ENCODE data around the gene CDH11.

The CDH11 gene

DNA sequence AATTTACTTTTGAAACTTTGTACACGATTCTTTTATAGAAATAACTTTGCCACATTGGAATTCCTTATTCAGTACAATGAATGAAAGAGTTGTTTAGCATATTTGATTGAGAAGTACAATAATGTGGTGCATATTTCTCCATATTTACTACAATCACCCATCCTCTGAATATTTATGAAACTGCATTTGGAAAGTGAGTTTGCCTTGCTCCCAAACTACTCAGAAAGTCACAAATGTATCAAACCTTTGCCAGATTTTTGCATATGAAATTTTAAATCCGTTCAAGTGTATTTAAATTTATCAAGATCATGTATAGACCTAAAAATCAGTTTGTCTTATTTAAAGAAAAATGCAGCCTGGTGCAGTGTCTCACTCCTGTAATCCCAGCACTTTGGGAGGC lies 148.7 kb downstream of the CDH11 start:
- DNase-seq = no peak

DNA sequence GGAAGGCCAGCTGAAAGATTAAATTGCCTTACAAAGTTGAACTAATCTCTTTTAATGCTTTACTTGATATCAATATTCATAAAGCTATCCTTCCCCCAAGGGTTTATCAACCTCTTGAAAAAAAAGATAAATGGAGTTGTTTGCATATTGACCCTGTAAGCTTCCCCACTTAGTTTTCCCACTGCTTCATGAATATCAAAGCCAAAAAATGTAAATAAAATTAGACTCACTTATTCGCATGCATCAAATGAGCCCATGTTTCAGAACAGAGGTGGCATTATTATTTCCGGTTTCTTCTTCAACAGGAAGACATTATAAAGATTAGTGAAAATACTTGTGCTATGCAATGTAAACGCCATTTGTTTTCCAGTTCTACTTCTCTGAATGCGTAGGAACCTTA lies 150.7 kb downstream of the CDH11 start:
- DNase-seq = no peak

DNA sequence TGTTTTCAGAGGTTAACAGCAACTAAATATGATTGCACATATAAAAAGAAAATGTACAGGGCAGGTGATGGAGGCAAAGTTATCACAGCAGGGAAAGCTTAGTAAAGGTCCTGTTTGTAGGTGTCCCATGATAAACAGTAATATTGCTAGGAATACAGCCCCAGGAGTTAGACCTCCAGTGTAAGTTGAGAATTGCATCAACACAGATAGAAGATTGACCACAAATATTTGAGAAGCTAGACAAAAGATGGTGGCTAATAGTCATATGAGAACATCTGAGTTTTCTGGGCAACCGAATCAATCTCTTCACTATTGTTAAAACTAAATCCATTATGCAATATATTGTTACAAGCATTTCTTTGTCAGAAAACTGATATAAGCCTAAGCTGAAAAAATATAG lies 152.6 kb downstream of the CDH11 start:
- no peak for DNase-seq

DNA sequence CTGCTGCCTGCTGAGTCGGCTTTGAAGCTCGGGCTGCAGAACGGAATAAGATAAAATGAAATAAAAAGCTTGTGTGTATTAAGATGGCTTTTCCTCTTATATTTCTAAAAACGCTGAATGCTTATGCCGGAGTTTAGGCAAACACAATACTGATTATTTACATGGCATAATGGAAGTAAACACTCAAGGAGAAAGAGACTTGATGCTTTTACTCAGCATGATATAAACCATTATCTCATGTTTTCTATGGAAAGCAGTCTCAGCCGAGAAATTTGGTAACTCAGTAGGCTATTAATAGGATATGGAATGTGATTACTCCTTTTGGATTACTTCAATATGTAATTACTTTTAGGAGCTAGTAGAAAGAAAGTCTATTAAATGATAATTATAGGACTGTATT lies 153.3 kb downstream of the CDH11 start:
- DNase-seq = no peak

DNA sequence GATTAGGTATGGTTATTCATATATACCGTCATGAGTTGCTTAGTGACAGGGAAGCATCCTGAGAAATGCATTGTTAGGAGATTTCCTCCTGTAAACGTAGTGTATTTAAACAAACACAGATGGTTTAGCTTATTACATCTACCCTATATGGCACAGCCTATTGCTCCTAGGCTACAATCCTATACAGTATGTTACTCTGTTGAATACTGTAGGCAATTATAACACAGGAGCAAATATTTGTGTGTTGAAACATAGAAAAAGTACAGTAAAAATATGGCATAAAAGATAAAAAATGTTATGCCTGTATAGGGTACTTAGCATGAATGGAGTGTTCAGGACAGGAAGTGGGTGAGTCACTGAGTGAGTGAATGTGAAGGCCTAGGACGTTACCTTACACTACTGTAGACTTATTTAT lies 157.7 kb downstream of the CDH11 start:
- DNase-seq = no peak

DNA sequence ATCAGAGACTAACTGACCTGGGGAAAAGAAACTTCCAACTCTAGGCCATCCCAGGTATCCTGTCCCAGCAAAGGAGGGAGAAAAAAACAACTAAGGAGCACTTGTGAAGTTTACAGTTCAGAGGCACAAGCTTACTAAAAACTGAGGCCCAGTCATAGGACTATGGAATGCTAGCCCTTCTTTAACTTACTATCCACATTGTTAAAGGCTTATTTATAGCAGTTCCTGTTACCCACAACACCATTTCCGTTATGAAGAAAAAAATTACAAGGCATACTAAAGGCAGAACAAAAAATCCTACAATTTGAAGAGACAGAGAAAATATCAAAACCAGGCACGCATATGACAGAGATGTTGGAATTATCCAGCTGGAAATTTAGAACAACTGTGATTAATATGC lies 159.1 kb downstream of the CDH11 start:
- no peak for DNase-seq

DNA sequence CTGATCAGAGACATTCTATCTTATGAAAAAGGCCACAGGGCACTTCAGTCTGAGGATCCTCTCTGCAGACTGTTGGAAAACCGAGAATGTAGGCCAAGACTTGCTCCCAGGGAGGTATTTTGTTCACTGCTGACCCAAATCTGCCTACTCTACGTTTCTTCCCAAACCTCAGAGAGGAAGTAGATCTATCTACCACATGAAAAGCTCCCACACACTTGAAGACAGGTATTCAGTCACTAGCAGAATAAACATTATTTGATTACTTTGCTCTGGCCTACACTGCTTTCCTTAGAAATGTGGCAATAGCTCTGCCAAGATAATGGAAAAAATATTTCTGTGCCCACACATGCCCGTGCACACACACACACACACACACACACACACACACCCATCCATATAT lies 164.6 kb downstream of the CDH11 start:
- DNase-seq = no peak

DNA sequence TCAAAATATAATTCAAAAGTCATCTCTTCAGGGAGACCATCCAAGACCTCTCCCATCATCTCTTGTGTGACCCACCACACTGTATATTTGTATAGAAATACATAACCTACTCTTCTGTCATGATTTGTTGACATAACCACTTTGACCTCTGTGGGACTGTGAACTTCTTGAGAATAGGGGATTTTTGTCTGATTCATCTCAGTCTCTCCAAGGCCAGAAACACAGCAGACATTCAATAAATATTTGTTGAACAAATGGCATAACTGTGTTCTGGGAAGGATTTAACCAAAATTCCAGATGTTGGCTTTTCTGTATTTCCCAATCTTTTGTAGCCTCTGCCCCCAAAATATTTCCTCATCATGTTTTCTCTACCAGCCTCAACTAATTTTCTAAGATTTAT lies 169.7 kb downstream of the CDH11 start:
- DNase-seq = no peak

DNA sequence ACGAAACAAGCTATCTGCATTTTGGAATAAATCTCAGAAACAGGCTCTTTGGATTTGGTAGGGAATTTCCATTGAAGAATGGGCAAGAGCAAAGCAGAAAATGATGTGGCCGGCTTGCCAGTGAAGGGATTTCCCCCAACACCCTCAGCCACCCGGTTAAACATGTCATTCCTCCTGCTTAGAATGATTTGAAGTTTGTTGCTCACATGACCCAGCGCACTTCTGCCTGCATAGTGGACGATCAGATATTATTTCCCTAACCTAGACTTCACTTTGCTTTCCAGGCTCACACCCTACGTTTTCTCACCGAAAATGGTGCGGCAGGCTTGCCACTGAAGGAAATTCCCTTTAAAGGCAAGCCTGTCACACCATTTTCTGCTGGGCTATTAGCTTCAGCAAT lies 170.7 kb downstream of the CDH11 start:
- DNase-seq = no peak

DNA sequence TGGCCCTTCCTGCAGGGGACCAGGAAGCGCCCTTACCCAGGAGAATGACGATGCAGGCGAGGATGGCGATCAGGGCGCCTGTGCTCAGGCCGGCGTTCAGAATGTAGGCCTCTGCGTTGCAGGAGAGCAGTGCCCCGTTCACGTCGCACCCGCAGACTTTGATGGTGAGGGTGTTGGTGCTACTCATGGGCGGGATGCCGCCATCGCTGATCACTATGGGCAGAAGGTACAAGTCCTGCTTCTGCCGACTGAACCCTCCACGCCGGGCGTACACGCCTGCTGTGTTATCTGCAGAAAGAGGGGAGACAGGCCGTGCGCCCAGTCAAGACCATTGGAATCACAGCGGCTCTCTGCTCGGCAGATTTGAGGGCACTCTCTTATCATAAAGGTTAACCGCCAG lies 171.1 kb downstream of the CDH11 start:
- DNase-seq = no peak

DNA sequence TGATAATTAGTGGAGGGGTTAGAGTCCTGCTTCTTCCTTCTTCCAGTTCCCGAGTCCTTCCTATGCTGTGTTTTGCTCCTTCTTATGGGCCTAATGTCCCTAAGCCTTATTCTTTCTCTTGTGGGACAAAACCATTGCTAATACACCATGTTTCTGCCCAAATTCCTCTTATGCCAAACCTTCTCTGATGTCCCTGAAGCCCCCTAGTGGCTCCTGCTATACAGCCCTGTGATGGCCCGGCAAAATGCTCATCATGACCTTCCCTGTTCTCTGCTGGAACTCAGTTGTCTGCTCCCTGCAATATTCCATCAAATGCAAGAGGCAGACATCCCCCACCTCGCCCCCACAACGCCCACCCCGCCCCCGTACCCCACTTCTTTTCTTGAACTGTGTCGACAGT lies 171.6 kb downstream of the CDH11 start:
- no peak for DNase-seq

DNA sequence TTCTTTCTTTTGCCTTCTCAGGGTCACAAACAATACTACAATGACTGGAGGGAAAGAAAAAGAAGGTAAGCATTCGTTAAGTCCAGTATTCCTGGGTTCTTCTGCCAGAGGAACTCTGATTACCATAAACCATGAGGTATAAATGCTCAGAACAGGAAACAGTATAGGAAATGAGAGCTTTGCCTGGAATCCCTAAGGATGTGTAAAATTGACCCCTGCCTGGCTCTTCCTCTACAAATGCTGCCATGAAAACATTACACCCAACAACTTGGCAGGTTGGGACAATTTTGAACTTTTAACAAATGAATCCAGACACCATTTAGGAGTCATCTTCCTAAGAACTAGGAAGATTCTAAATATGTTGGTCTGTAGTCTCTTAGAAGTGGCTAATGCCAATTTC lies 173.8 kb downstream of the CDH11 start:
- DNase-seq = no peak

DNA sequence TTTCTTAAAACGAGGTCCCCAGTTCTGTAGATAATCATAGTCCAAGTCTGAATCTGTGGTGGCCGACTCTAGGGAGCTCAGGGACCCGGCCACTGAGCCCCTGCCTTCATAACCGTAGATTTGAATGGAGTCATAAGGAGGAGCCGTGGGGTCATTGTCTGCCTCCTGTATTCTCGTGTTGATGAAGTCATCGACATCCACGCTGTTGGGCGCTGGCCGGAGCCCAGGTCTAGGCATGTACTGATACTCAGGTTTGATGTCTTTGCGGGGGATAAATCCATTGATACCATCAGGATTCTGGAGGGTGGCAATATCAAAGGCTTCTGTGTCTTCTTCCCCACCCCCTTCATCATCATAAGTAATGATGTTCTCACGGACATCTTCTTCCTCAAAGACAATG lies 174.2 kb downstream of the CDH11 start:
- DNase-seq = no peak

DNA sequence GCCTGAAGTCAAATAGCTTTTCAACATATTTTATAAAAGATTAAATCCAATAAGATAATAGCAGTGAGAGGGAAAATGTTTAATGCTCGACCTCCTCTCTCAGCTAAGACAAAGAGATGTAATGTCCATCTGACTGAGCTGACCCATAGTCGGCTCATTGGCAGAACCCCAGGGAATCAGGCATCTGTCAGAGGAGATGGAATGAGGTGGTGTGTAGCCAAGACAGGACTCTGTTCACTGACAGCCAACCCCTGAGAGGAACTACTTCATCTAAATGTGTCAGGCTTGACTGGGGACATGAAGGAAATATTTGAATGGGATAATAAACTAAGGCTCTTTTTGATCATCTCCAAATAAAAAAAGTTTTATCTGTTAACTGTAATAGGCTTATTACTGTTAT lies 188.0 kb downstream of the CDH11 start:
- DNase-seq = no peak

DNA sequence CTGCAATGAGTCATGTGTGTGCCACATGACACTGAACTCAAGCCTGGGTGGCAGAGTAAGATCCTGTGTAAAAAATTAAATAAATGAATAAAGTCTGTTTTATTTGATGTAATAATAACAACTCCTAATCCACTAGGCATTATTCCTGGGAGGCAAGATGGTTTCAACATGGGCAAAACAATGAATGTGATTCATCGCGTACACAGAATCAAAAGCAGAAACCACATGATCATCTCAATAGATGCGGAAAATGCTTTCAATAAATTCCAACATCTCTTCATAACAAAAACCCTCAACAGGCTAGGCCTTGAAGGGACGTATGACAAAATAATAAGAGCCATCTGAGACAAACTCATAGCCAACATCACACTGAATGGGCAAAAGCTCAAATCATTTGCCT lies 195.4 kb downstream of the CDH11 start:
- DNase-seq = no peak

DNA sequence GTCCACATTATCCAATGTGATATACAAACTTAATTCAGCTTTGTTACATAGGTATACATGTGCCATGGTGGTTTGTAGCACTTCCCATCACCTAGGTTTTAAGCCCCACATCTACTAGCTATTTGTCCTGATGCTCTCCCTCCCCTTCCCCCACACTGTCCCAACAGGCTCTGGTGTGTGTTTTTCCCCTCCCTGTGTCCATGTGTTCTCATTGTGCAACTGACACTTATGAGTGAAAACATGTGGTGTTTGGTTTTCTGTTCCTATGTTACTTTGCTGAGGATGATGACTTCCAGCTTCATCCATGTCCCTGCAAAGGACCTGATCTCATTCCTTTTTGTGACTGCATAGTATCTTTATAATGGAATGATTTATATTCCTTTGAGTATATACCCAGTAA lies 196.7 kb downstream of the CDH11 start:
- no peak for DNase-seq

DNA sequence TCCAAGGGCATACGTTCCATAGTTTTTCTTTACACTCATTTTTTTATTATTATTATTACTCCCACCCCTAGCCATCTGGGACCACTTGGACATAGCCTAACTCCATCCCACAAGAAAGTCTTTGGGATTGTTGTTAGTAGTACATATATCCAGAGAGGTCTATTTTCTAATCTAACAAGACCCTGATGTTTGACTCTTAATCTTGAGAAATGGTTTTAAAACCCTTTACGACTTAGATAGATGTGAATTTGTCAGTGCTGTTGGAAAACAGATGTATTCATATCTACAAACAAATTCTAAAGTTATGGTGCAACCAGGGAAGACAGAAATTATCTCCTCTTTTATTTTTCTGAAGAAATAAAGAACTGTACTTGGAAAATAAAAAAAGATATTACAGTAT lies 197.8 kb downstream of the CDH11 start:
- DNase-seq = no peak

DNA sequence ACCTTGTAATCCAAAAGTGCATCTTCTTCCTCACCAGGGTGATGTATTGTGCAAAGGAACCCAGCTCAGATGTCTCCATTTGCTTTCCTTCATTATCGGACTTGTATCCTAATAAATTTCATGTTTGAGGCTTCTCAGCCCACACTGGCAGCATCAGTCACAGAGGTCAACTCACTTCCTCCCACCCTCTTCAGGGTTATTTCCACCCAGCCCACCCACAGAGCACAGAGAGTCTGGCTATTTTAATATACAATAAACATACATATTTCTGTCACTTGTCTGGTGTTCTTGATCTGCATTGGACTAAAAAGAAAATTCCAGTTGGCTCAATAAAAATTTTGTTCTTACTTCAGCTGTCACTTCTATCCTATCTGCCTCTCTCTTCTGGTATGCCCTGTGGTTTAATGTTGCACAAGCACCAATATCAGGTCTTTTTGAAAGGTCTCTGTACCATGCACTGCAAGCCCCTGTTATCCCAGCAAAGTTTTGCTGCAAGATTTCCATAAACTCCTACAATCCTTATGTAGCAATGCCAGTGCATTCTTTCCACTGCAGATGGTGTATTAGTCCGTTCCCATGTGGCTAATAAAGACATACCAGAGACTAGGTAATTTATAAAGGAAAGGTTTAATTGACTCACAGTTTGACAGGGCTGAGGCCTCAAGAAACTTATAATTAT lies 201.8 kb downstream of the CDH11 start:
- no peak for DNase-seq

DNA sequence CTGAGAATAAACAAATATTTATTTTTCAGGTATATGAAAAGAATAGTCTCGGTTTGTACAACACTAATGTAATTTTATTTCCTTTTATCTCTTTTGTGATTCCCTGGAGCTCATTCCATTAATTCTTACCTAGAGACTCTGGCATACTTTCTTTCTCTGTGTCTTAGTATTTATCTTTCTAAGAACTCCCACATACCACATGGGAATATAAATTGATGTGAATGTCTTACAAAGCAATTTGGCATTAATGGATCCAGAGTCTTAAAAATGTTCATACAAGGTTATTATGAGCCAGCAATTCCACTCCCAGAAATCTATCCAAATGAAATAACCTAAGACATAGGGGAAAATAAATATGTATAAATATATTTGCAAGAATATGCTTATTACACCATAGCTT lies 202.7 kb downstream of the CDH11 start:
- DNase-seq = no peak

DNA sequence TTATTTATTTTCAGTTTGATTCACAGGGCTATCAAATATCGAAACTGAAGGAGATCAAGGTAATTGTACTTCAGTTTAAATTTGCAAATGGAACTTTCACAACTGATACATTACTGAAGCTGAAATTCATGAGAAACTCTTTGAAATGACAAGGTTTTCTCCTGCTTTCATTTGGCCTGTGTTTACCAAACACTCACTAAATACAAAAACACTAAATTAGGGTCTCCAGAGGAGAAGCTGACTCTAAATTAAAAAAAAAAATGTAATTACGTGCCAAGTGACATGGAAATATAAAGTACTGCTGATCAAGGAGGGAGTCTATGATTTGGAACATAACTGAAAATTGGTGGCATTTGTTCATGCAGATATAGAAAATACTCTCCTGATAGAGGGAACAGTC lies 205.8 kb downstream of the CDH11 start:
- no peak for DNase-seq

DNA sequence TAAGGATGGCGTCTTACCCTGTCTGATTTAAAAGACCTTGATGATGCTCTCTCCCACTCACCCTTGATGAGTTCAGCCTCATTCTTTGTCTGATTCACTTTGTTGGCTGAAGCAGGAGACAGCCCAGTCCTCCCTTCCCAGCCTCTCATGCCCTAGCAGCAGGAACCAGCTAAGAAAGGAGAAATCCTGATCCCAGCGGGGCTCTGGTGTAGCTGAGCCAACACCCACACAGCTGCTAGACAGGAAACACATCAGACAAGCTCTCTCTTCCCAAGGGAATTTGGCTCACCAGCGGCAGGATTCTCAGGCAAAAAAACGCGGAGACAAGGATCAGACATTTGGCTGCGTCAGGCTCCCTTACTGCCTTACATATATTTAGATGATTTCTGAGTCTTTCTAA lies 211.5 kb downstream of the CDH11 start:
- no peak for DNase-seq

DNA sequence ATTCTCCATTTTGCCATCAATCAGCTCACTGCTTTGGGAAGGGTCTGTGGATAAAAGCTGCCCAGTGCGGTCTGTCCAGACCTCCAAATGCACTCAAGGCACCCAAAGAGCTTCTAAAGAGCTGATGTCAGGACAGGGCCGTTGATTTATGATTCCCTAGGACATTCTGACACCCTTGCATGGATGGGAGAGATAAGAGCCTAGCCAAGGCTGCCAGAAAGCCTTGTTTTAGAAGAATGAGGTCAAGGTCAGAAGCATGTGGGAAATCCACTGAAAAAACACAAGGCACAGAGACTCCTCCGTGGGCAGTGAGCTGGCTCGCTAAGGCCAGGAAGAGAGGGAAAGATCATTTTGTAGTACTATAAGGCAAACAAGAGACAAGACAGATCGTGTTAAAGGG lies 214.0 kb downstream of the CDH11 start:
- DNase-seq = no peak

DNA sequence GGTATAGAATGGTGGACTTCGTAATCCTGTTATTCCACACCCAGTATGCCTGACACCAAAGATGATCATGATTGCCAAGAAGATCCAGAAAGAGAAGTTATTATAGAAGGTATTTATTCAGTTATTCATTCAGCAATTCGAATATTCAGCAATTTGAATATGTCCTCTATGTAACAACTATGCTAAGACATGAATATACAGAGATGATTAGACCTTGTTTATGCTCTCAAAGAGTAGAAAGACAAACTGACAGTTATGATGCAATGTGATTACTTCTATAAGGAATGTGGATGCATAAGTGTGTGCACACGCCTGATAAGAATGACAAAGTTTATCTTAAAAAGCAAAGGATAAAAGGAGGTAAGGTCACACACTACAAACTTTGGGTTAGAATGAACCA lies 218.1 kb downstream of the CDH11 start:
- DNase-seq = no peak

DNA sequence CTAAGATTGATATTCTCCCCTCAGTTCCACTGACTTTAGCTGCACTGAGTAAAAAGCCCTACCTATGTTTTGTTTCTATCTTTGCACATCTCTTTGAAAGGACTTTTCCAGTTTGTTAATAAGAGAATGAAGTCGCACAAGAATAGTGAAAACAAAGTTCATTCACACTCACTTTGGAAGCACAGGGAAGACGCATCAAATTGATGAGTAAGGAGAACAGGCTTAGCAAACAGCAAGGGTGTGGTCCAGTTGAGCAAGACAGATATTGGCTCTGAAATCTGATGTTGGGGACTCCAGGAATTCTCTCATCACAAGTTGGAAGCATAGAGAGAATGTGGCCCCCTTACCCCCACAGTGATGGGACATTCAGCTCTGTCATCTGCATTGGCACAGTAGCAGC lies 221.3 kb downstream of the CDH11 start:
- DNase-seq = no peak

DNA sequence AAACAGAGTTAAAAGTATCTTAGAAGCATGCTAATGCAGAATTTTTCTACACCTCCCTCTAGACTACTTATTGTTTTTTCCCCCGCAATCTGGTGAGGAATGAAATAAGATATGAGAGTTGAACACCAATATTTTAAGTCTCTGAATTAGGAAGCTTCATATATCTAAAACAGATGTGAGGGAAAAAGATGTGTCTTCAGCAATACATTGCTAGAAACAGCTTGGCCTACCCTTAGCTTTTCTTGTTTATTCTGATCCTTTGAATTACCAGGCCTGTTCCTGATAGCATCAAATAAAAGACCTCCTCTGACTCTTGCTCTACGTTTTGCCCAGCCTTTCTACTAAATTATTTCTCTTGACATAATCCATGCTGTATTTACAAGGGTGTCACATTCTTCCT lies 221.8 kb downstream of the CDH11 start:
- DNase-seq = no peak

DNA sequence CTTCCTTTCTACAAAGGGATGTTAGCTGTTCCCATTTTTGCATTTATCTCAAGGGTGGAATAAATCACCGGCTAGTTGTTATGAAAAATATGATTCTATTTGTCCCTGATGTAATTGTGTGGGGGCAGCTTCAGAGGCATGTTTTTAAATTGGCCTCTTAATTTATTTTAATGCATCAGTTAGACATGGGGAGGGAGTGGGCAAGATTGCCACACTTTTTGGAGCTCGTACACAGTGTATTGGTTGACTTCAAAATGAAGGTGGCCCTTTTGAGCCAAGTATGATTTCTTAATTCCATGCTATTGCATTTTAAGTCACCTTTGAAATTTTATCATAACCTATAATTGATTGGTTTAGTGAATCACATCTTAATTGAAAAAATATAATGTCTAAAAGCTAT lies 223.7 kb downstream of the CDH11 start:
- DNase-seq = no peak
